ENCODE data around the gene POLR2L. TPM values are rescaled to one million over a fixed set of nuclear protein-coding genes. Genes with fewer than 3 reads are reported as not detected.

Gene POLR2L
- total RNA-seq, 2 donors from 2014 or later = 64.5 to 91.1 TPM

- TF ChIP-seq POLR2A (IDR thresholded peaks at IDR 0.05) (no peak), CTCF (IDR thresholded peaks at IDR 0.05) (no peak), POLR2AphosphoS5 (IDR thresholded peaks at IDR 0.05) (no peak)
- H3K9me3 ChIP-seq = no peaks in the 10 kb centered on the region
- H3K4me1 ChIP-seq (replicated peaks) = no peaks in the 10 kb centered on the region
- no peak for DNase-seq (ENCODE audit: low spot score)
- no peaks in the 10 kb centered on the region for H3K27me3 ChIP-seq (replicated peaks; ENCODE audit: insufficient read depth)
- no peak overlapping the region for H3K27ac ChIP-seq
- no peaks in the 10 kb centered on the region for H3K36me3 ChIP-seq
- intact Hi-C loops (cut with DNase I) = no loop called here
- H3K4me3 ChIP-seq = no peak overlapping the region
- 83% methylated on average over 10 of the region's 10 CpGs for WGBS
Observed at GRCh38 chr11:883527-883926, 41.2 kb upstream of the POLR2L start.

- H3K36me3 ChIP-seq = no peaks in the 10 kb centered on the region
- no peaks in the 10 kb centered on the region for H3K4me1 ChIP-seq (replicated peaks)
- no peaks in the 10 kb centered on the region for H3K9me3 ChIP-seq
- TF ChIP-seq POLR2AphosphoS5 (IDR thresholded peaks at IDR 0.05) (no peak), POLR2A (IDR thresholded peaks at IDR 0.05) (no peak), CTCF (IDR thresholded peaks at IDR 0.05) (no peak)
- no peak overlapping the region for H3K27ac ChIP-seq
- intact Hi-C loops (cut with DNase I) = no loop called here
- WGBS = 81% methylated on average over 14 of the region's 14 CpGs
- H3K4me3 ChIP-seq = no peak overlapping the region
- H3K27me3 ChIP-seq (replicated peaks; ENCODE audit: insufficient read depth) = no peaks in the 10 kb centered on the region
- no peak for DNase-seq (ENCODE audit: low spot score)
Observed at GRCh38 chr11:882596-882995, 40.3 kb upstream of the POLR2L start.

GRCh38 chr11:880447-880846 lies 38.1 kb upstream of the POLR2L start:
- intact Hi-C loops (cut with DNase I) = no loop called here
- H3K4me3 ChIP-seq = no peak overlapping the region

GRCh38 chr11:877565-877964 lies 35.2 kb upstream of the POLR2L start:
- DNase-seq (ENCODE audit: low spot score) = no peak
- H3K4me1 ChIP-seq (replicated peaks) = no peaks in the 10 kb centered on the region

More at GRCh38 chr11:880447-880846, 38.1 kb upstream of the POLR2L start:
- no peak for TF ChIP-seq CTCF (IDR thresholded peaks at IDR 0.05)
- no peak for TF ChIP-seq POLR2A (IDR thresholded peaks at IDR 0.05)
- TF ChIP-seq POLR2AphosphoS5 (IDR thresholded peaks at IDR 0.05) = no peak
- Histone ChIP-seq H3K9me3 (no peaks in the 10 kb centered on the region), H3K36me3 (no peaks in the 10 kb centered on the region), H3K27me3 (replicated peaks; ENCODE audit: insufficient read depth) (no peaks in the 10 kb centered on the region), H3K27ac (no peak overlapping the region), H3K4me1 (replicated peaks) (no peaks in the 10 kb centered on the region)
- 92% methylated on average over 13 of the region's 14 CpGs for WGBS
- DNase-seq (ENCODE audit: low spot score) = no peak

More at GRCh38 chr11:877565-877964, 35.2 kb upstream of the POLR2L start:
- no peaks in the 10 kb centered on the region for H3K9me3 ChIP-seq
- no peak overlapping the region for H3K27ac ChIP-seq
- TF ChIP-seq POLR2A (IDR thresholded peaks at IDR 0.05) (no peak), CTCF (IDR thresholded peaks at IDR 0.05) (no peak), POLR2AphosphoS5 (IDR thresholded peaks at IDR 0.05) (no peak)
- intact Hi-C loops (cut with DNase I) = no loop called here
- H3K36me3 ChIP-seq = no peaks in the 10 kb centered on the region
- no peak overlapping the region for H3K4me3 ChIP-seq
- 90% methylated on average over 11 of the region's 11 CpGs for WGBS
- H3K27me3 ChIP-seq (replicated peaks; ENCODE audit: insufficient read depth) = no peaks in the 10 kb centered on the region
